HG03342 (cell line): ENCODE results near the gene CTSZ.
"Not testable (repeated sequence)": the region's sequence is repeated elsewhere in the genome, so short reads cannot be mapped to it uniquely, and the experiment has no call there.

Experiments used
- ATAC-seq: cut with Tn5 transposase; IDR thresholded peaks from one replicate; pipeline ENCODE4 v1.9.1; 2021; ENCODE audit warnings: mild to moderate bottlenecking, moderate library complexity; ENCODE audit not compliant: unreplicated experiment

CTSZ gene

GRCh38 chr20:59001068-59001448 is 6.0 kb downstream of the CTSZ start:
- ATAC-seq, result no peak

- ATAC-seq, result no peak
Measured at GRCh38 chr20:59000326-59000725, 6.7 kb downstream of the CTSZ start.

GRCh38 chr20:58998656-58999055 is 8.4 kb downstream of the CTSZ start:
- ATAC-seq, result no peak

GRCh38 chr20:58997141-58997770 is 9.8 kb downstream of the CTSZ start:
- no peak for ATAC-seq

DNA sequence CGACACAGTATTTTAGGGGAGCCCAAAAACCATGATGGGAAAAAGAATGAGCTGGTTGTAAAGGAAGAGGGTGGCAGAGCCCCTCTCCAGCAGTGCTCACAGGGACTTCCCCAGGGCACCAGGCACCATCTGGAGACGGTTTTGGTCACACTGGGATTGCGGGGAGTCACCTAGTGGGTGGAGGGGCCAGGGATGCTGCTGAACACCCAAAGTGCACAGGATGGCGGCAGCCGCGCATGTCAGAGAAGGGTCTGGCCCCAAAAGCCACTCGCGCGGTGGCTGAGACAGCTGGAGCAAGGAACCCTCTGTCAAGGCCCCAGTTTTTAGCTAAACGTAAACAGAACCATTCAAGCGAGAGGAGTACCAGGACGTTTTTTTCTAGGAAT is 10.8 kb downstream of the CTSZ start:
- no peak for ATAC-seq

- no peak for ATAC-seq
Measured at GRCh38 chr20:58995461-58996225, 11.4 kb downstream of the CTSZ start.

- no peak for ATAC-seq
Measured at GRCh38 chr20:58994390-58995159, 12.5 kb downstream of the CTSZ start.

GRCh38 chr20:58993332-58994248 is 13.5 kb downstream of the CTSZ start:
- ATAC-seq, result no peak

DNA sequence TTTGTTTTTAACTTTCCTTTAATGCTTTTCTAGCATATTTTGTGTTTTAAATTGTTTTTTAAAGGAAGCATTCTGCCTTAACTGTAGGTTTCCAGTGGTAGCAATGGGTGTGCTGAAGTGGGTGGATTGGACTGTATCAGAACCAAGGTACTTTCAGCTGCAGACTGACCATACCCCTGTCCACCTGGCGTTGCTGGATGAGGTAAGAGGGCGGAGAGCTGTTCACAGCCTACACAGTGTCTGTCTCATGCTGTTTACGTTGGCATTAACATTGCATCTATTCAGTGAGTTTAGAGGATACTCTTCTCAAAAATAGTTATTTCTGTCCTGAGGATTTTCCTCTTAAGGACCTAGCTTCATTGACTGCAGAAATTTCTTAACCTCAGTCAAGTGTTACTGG is 14.1 kb downstream of the CTSZ start:
- ATAC-seq, result no peak

DNA sequence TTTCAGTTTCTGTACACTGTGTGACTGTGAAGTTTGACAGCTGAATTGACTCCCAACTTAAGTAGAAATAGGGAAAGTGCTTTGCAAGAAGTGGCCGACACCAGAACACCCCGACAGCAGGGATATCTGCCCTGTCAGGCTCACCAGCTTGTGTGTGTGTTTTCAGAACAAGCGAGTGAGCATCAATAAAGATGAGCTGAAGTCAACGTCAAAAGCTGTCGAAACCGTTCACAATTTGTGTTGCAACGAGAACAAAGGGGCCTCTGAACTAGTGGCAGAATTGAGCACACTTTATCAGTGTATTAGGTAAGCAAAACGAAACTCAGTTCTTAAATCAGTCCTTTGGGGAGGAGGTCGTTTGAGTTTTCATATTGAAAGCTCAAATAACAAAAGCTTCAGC is 15.3 kb downstream of the CTSZ start:
- ATAC-seq, result no peak

DNA sequence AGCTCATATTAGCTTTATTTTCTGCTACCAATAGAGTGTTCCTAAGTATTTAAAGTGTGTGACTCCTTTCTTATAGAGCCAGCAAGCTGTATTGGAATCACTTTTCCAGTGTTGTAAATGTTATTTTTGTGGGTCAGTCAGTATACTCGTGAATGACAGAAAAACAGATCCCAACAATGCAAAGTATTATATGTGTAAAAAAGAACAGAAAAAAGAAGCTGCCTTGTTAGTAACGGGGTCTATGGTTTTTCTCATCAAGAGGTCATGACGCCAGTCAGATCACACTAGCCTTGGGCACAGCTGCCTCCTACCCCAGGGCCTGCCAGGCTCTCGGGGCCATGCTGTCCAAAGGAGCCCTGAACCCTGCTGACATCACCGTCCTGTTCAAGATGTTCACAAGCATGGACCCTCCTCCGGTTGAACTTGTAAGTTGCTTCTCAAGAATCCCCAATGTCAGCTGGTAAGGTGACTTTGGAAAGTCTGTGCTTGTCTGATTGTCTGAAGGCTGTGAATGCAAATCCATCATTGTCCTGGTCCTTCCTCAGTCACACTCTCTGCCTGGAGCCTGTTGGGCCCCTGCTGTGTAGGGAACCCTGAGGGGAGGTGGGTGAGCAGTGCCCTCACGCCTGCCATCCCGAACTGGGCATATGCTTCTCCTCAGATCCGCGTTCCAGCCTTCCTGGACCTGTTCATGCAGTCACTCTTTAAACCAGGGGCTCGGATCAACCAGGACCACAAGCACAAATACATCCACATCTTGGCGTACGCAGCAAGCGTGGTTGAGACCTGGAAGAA is 16.2 kb downstream of the CTSZ start:
- ATAC-seq, result no peak

DNA sequence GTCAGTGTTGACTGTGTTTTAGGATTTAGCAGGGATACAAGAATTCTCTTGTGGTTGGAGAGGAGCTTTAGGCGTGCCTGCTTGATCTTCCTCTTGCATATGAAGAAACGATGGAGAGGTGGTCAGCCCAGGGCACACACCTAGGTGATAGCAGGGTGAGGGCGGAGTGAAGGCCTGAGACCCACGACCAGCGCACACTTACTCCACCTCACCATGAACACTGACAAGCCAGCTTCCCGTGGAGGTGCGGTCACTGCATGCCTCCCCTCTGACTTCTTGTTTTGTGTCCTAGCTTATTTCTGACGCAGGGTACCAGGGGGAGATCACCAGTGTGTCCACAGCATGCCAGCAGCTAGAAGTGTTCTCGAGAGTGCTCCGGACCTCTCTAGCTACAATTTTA is 17.9 kb downstream of the CTSZ start:
- no peak for ATAC-seq

- no peak for ATAC-seq
Measured at GRCh38 chr20:58988565-58988882, 18.5 kb downstream of the CTSZ start.

DNA sequence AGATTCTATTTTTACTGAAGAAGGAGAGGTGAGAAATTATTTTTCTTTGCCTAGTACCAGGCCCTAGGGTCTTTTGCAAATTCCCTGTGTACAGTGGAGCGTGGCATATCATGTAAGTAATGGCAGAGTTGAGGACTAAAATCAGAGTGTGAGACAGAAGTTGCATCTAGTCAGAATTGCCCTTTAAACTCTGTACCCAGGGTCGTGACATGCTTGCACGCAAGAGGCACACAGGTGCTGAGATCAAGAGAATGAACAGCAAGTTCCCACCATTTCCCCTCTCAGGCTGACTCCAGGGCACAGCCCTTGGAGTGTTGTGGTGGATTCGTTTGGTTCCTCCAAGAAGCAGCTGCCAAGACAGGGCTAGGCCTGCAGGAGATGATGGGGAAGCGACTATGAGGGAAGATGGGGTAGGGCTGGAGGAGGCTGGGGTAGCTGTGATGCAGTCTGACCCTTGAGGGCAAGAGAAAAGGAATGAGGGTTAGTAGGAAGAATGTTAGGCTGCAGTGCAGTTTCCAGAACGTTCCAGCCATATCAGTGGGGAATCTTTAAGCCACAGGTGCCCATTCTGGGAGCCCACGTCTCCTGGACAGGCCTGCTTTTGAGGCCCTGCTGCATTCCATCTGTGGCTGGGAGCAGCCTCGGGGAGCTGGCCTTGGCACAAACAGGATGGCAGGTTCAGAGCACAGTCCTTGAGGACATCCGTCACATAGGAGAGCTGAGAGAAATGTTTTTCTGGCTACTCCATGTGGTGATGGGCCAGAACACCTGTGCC is 19.1 kb downstream of the CTSZ start:
- no peak for ATAC-seq

- ATAC-seq, result no peak
Measured at GRCh38 chr20:58986968-58987517, 20.0 kb downstream of the CTSZ start.

DNA sequence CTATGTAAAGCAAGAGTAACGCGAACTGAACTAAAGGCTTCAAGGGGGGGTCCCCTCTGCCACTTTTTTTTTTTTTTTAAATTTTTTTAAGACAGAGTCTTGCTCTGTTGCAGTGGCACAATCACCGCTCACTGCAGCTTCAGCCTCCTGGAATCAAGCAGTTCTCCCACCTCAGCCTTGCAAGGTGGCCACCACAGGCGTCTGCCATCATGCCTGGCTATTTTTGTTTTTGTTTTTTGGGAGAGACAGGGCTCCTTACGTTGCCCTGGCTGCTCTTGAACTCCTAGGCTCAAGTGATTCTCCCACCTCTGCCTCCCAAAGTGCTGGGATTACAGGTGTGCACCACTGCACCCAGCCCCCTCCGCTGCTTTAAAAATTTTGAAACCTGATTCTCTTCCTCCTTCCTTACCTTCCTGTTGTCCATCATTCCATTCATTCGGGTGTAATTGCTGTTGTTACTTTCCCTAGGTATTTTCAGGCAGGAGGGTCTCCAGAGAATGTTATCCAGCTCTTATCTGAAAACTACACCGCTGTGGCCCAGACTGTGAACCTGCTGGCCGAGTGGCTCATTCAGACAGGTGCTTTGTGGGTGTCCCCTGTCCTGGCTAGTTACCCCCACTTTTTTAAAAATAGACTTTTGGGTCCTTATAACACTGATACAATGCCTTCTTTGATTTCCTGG is 20.6 kb downstream of the CTSZ start:
- ATAC-seq, result no peak

GRCh38 chr20:58985656-58986055 is 21.4 kb downstream of the CTSZ start:
- ATAC-seq, result no peak

DNA sequence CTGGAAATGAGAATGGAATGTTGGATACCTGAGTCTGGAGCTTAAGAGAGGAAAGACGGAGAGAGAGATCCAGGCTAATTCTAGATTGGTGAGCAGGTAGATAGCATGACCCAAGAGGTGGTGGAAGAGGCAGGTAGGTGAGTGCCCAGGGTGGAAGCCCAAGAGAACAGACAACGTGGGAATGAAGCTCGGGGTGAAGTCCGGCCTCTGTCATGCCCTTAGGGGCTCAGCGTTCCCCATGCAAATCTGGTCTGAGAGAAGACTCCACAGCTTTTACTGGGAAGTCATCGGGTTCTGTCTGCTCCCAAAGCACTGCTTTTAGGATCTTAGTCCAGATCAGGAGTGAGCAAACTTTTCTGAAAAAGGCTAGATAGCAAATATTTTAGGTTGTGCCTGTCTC is 22.4 kb downstream of the CTSZ start:
- ATAC-seq, result no peak

GRCh38 chr20:58983115-58983468 is 24.0 kb downstream of the CTSZ start:
- not testable (repeated sequence) for ATAC-seq
